ENCODE measurements around the gene TMEM31. TPM values are rescaled to one million over a fixed set of nuclear protein-coding genes. Genes with fewer than 3 reads are reported as not detected.
"Not testable (repeated sequence)": the region's sequence is repeated elsewhere in the genome, so short reads cannot be mapped to it uniquely, and the experiment has no call there.

TMEM31 gene
- total RNA-seq, 1 donor from 2014 or later, result not detected

GRCh38 chrX:103756736-103757135 lies 46.0 kb downstream of the TMEM31 start:
- DNase-seq (ENCODE audit: low read depth), result no peak
- no peak for TF ChIP-seq CTCF (conservative IDR thresholded peaks at IDR 0.05; ENCODE audit: low read depth, low read length)
- no peak overlapping the region for H3K4me3 ChIP-seq (ENCODE audit: low read depth, low read length)

- no peak for TF ChIP-seq CTCF (conservative IDR thresholded peaks at IDR 0.05; ENCODE audit: low read depth, low read length)
- H3K4me3 ChIP-seq (ENCODE audit: low read depth, low read length), result no peak overlapping the region
- DNase-seq (ENCODE audit: low read depth), result no peak
These were observed 47.8 kb downstream of the TMEM31 start for GRCh38 chrX:103758555-103758954.

- H3K4me3 ChIP-seq (ENCODE audit: low read depth, low read length); DNase-seq (ENCODE audit: low read depth): not testable (repeated sequence)
These were observed 52.8 kb downstream of the TMEM31 start for GRCh38 chrX:103763541-103763940.

Other genes starting within 250 kb of the TMEM31 start
- gene RAB40A, start 191.4 kb upstream of the TMEM31 start, total RNA-seq, result 0.07 and 0.23 TPM in 2 replicates
- gene TCEAL4, start 125.4 kb upstream of the TMEM31 start, total RNA-seq, result 36.5 and 39.4 TPM in 2 replicates
- gene TCEAL3, start 102.9 kb upstream of the TMEM31 start, total RNA-seq, result 10.1 and 28.7 TPM in 2 replicates
- 17.5 and 19.6 TPM in 2 replicates for gene TCEAL1, start 81.9 kb upstream of the TMEM31 start, total RNA-seq
- gene MORF4L2, start 24.2 kb upstream of the TMEM31 start, total RNA-seq, result 273 and 369 TPM in 2 replicates
- not detected in 2 replicates for gene PLP1, start 65.9 kb downstream of the TMEM31 start, total RNA-seq
- 0.22 and 0.40 TPM in 2 replicates for gene RAB9B, start 121.3 kb downstream of the TMEM31 start, total RNA-seq

Measured in epithelial cell of proximal tubule (primary cell).